ENCODE results near the gene DLG2.

DNA sequence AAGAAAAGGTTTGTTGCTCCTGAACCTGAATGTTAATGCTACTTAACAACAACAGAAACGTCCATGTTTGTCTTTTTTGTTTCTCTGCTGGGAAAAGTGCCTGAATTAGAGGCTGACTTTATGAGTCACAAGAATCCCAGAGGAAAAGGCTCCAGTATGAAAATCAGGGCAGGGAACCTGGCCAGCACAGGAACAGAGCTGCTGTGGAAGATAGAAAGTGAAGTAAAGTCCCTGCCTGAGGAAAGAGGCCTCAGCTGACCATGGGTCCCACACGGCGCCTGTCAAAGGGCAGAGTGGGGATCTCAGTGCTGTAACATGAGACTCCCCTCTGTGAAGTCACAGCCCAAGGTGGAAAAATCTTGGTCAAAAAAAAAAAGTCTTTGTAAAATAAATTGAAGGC lies 1708.7 kb downstream of the DLG2 start:
- no peak for TF ChIP-seq POLR2A (IDR thresholded peaks at IDR 0.05; ENCODE audit: low read depth, low read length)
- TF ChIP-seq POLR2AphosphoS5 (IDR thresholded peaks at IDR 0.05; ENCODE audit: low read depth, low read length) = no peak

Data from GM12891 (cell line).